B cell (primary cell): ENCODE measurements around the gene NAIF1. TPM values are rescaled to one million over a fixed set of nuclear protein-coding genes. Genes with fewer than 3 reads are reported as not detected.

ENCODE experiments used
- ATAC-seq: fragments of 200-7000 bp; cut with Tn5 transposase; one replicate; pipeline ENCODE4 v1.10.0; 2021; ENCODE audit warnings: low read depth, mild to moderate bottlenecking, moderate number of reproducible peaks, moderate library complexity
- CTCF ChIA-PET: fragments of 350-600 bp; sonication (Branson Sonifier 250); formaldehyde crosslinking; loops from one replicate; lab custom pipeline; 2021; ENCODE audit warnings: antibody characterized with exemption, inconsistent platforms; lab: Charles Lee
- POLR2A ChIA-PET: fragments of 350-600 bp; sonication (Branson Sonifier 250); formaldehyde crosslinking; loops from one replicate; lab custom pipeline; 2021; ENCODE audit warnings: antibody characterized with exemption; lab: Charles Lee
- DNase-seq: peaks from one replicate; pipeline ENCODE4 v3.0.0; 2013
- H2AFZ ChIP-seq: 2 replicates; pipeline ENCODE4 v1.6.1; 2012; ENCODE audit warnings: mild to moderate bottlenecking, low read depth, low read length; ENCODE audit not compliant: insufficient read depth, poor library complexity, severe bottlenecking
- H3K27ac ChIP-seq, 2 donors: 1 replicate in 1 of 2; 2 replicates in 1 of 2; pipeline ENCODE4 v1.5.1; 2012 to 2013; ENCODE audit warnings: low read length in 2 of 2, mild to moderate bottlenecking in 2 of 2, moderate library complexity in 1 of 2
- H3K27me3 ChIP-seq, 4 experiments: fragments of 200-600 bp in 1 of 4; sonication (generic) in 1 of 4; replicated peaks in 1 of 4; 1 replicate in 2 of 4; 2 replicates in 2 of 4; pipeline versions ENCODE4 v1.6.1 to v1.7.0; 2013 to 2016; ENCODE audit warnings: low read length in 3 of 4, mild to moderate bottlenecking in 2 of 4, mixed read lengths in 1 of 4, moderate library complexity in 1 of 4; ENCODE audit not compliant: insufficient read depth in 4 of 4, control insufficient read depth in 3 of 4; ENCODE audit errors: control extremely low read depth in 1 of 4
- H3K36me3 ChIP-seq, 2 experiments: replicated peaks in 1 of 2; 1 replicate in 1 of 2; 2 replicates in 1 of 2; pipeline versions ENCODE4 v1.6.1 to v1.7.1; 2013; ENCODE audit warnings: low read length in 1 of 2; ENCODE audit not compliant: insufficient read depth in 2 of 2, control insufficient read depth in 1 of 2; ENCODE audit errors: control extremely low read depth in 1 of 2, extremely low read depth in 1 of 2
- H3K4me1 ChIP-seq, 2 donors: fragments of 200-600 bp in 1 of 2; sonication (generic) in 1 of 2; 1 replicate in 1 of 2; 2 replicates in 1 of 2; pipeline versions ENCODE4 v1.5.1 to v1.6.1; 2013 to 2017; ENCODE audit warnings: low read length in 2 of 2; ENCODE audit not compliant: control insufficient read depth in 2 of 2, insufficient read depth in 2 of 2
- H3K4me2 ChIP-seq: replicated peaks from 2 replicates; pipeline ENCODE3; 2012; ENCODE audit warnings: mild to moderate bottlenecking, low read depth, low read length; ENCODE audit not compliant: poor library complexity, severe bottlenecking
- H3K4me3 ChIP-seq, 5 experiments: fragments of 200-600 bp in 1 of 5; sonication (generic) in 1 of 5; 1 replicate in 3 of 5; 2 replicates in 2 of 5; pipeline versions ENCODE4 v1.5.1 to v1.7.0; 2011 to 2016; ENCODE audit warnings: low read length in 4 of 5, mild to moderate bottlenecking in 4 of 5, low read depth in 2 of 5, control low read depth in 1 of 5, moderate library complexity in 1 of 5; ENCODE audit not compliant: insufficient read depth in 1 of 5; ENCODE audit errors: control extremely low read depth in 1 of 5, extremely low read depth in 1 of 5
- H3K79me2 ChIP-seq: fragments of 200-600 bp; sonication (generic); one replicate; pipeline ENCODE4 v1.6.0; 2016; ENCODE audit warnings: low read length; ENCODE audit not compliant: control insufficient read depth, insufficient read depth
- H3K9ac ChIP-seq: fragments of 200-600 bp; sonication (generic); 2 replicates; pipeline ENCODE4 v1.6.1; 2017; ENCODE audit warnings: mild to moderate bottlenecking, low read length, moderate library complexity
- H3K9me3 ChIP-seq, 3 donors: one replicate each; pipeline versions ENCODE4 v1.6.1 to v1.7.1; 2013; ENCODE audit warnings: low read length in 2 of 3; ENCODE audit not compliant: control insufficient read depth in 2 of 3, insufficient read depth in 1 of 3; ENCODE audit errors: control extremely low read depth in 1 of 3
- H4K20me1 ChIP-seq: 2 replicates; pipeline ENCODE4 v1.6.0; 2012; ENCODE audit warnings: mild to moderate bottlenecking, low read length; ENCODE audit not compliant: insufficient read depth, control insufficient read depth, poor library complexity, severe bottlenecking
- H3K27ac Mint-ChIP-seq: one replicate; pipeline ENCODE4 v1.8.0; 2021; ENCODE audit warnings: mixed read lengths
- H3K27me3 Mint-ChIP-seq: one replicate; pipeline ENCODE4 v1.8.0; 2021; ENCODE audit warnings: mixed read lengths
- H3K4me1 Mint-ChIP-seq: one replicate; pipeline ENCODE4 v1.8.0; 2021; ENCODE audit warnings: mixed read lengths
- H3K4me3 Mint-ChIP-seq: one replicate; pipeline ENCODE4 v1.8.0; 2021; ENCODE audit warnings: mixed read lengths
- H3K9me3 Mint-ChIP-seq: one replicate; pipeline ENCODE4 v1.8.0; 2022; ENCODE audit warnings: mixed read lengths; ENCODE audit not compliant: insufficient read depth
- EZH2 ChIP-seq: IDR thresholded peaks from 2 replicates; pipeline ENCODE4 v1.6.1; 2012; ENCODE audit warnings: borderline replicate concordance, low read depth, mild to moderate bottlenecking, moderate library complexity, low read length; ENCODE audit not compliant: insufficient read depth, poor library complexity, severe bottlenecking
- WGBS: methylation state at CpG from one replicate; pipeline ENCODE4 v1.1.5; 2013; ENCODE audit warnings: missing lambda C conversion rate; ENCODE audit not compliant: insufficient coverage; 5-methylcytosine and 5-hydroxymethylcytosine counted together
- intact Hi-C: fragments of 100-400 bp; cut with micrococcal nuclease; formaldehyde crosslinking; loops from one replicate; pipeline ENCODE4 v1.10.0; 2022
- polyA plus RNA-seq: library from polyadenylated mRNA; depleted of rRNA; stranded (reverse); fragments of >200 nt; gene quantifications from 2 replicates; pipeline ENCODE4 v1.2.3, GENCODE V29; 2012
- total RNA-seq, 2 donors: library from RNA; stranded (reverse); fragments of 120-200 nt in 1 of 2; gene quantifications; 1 replicate in 1 of 2; 2 replicates in 1 of 2; pipeline versions ENCODE4 v1.2.3 to v1.2.4, GENCODE V29; 2013 to 2022
- TF ChIP-seq, protein P1 (sequence below): fragments of 200-600 bp; IDR thresholded peaks from one replicate; pipeline ENCODE4 v1.8.0; 2022; ENCODE audit warnings: antibody characterized with exemption, mild to moderate bottlenecking

The NAIF1 gene
- total and polyA plus RNA-seq, 2 donors (not counting 1 experiment from before 2014, with no cell fraction given), result 11.4 to 16.6 TPM

GRCh38 chr9:128096616-128097536, 29.8 kb upstream of the NAIF1 start:
- no peak for ATAC-seq
- Histone ChIP-seq H3K36me3 (peaks cover 0 to 16% of the 10 kb centered on the region in 2 experiments), H3K9me3 (no peaks in the 10 kb centered on the region), H3K27me3 (no peaks in the 10 kb centered on the region), H3K27ac (no peak overlapping the region), H3K4me3 (no peak overlapping the region), H3K4me2 (no peak overlapping the region), H3K9ac (no peak overlapping the region), H3K79me2 (peaks cover 70% of the 10 kb centered on the region), H3K4me1 (peaks cover 31 to 43% of the 10 kb centered on the region in 2 donors), H4K20me1 (peaks cover 69% of the 10 kb centered on the region), H2AFZ (no peak overlapping the region)
- Mint-ChIP-seq H3K4me1 (peaks cover 40% of the 10 kb centered on the region), H3K4me3 (no peak overlapping the region), H3K27ac (peak overlapping the region; percentile 63), H3K27me3 (no peaks in the 10 kb centered on the region), H3K9me3 (no peaks in the 10 kb centered on the region)
- POLR2A ChIA-PET, result no interaction called here
- CTCF ChIA-PET, result no interaction called here
- intact Hi-C loops, result no loop called here
- TF ChIP-seq, protein P1, sequence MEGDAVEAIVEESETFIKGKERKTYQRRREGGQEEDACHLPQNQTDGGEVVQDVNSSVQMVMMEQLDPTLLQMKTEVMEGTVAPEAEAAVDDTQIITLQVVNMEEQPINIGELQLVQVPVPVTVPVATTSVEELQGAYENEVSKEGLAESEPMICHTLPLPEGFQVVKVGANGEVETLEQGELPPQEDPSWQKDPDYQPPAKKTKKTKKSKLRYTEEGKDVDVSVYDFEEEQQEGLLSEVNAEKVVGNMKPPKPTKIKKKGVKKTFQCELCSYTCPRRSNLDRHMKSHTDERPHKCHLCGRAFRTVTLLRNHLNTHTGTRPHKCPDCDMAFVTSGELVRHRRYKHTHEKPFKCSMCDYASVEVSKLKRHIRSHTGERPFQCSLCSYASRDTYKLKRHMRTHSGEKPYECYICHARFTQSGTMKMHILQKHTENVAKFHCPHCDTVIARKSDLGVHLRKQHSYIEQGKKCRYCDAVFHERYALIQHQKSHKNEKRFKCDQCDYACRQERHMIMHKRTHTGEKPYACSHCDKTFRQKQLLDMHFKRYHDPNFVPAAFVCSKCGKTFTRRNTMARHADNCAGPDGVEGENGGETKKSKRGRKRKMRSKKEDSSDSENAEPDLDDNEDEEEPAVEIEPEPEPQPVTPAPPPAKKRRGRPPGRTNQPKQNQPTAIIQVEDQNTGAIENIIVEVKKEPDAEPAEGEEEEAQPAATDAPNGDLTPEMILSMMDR, result no peak
- TF ChIP-seq EZH2, result no peak
- WGBS, result 96% methylated on average over 11 of the region's 19 CpGs
- no peak for DNase-seq
